ENCODE measurements around the gene PBX3. TPM values are rescaled to one million over a fixed set of nuclear protein-coding genes. Genes with fewer than 3 reads are reported as not detected.

The PBX3 gene
- total and polyA plus RNA-seq, 8 donors, result 8.9 to 36.8 (median 21.5) TPM

DNA sequence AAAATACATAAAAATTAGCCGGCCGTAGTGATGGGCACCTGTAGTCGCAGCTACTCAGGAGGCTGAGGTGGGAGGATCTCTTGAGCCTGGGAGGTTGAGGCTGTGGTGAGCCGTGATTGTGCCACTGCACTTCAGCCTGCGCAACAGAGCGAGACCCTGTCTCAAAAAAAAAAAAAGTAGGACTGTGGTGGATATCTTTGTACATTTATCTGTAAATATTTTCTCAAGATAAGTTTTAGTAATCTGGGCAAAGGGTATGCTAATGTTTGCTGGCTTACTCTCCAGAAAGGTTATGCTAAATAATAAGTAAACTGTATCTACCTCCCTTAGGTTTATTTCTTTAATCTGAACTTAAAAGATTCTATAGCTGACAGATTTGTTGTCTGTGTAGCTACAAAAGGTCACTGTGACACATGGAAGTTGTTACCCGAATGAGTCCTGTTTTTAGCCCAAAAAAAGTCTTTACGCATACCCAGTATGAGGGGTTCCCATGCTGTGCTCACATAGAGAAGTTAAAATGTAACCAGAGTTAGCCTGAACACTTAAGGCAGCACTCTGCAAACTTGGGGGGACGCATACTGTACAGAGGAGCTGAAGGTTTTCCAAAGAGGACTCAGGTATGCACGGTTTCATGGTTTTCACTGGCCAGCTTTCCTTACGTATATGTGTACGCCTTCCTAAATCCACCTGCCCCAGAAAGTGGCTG is 206.3 kb downstream of the PBX3 start:
- Histone ChIP-seq H3K27me3 (no peaks in the 10 kb centered on the region), H3K4me3 (no peak overlapping the region), H3K4me1 (no peaks in the 10 kb centered on the region), H3K36me3 (no peaks in the 10 kb centered on the region), H3K9me3 (no peaks in the 10 kb centered on the region), H3K27ac (no peak overlapping the region)
- FAIRE-seq (no peak), ATAC-seq (no peak), DNase-seq (no peak)
- TF ChIP-seq CTCF (IDR thresholded peaks at IDR 0.05), result no peak
- intact Hi-C loops (cut with DNase I), result no loop called here
- 71 to 82% methylated on average over 12 of the region's 12 CpGs for WGBS, 2 donors

DNA sequence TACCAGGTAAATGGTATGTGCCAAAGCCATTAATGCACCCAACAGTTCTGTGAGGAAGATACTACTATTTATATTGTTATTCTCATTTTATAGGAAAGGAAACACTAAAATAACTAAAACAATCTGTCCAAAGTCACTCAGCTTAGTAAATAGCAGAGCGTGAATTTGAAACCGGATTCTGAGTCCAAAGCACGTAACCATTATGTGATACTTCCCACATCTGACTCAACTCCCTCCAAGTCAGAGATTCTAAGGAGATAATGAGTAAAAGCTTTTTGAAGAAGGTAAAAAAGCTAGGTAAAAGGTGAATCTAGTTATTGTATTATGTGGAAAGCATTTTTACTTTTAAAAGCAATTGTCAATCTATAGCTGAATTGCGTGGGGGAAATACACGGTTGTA is 208.9 kb downstream of the PBX3 start:
- Histone ChIP-seq H3K4me3 (no peak overlapping the region), H3K9me3 (no peaks in the 10 kb centered on the region), H3K27ac (no peak overlapping the region), H3K36me3 (no peaks in the 10 kb centered on the region), H3K4me1 (no peaks in the 10 kb centered on the region), H3K27me3 (no peaks in the 10 kb centered on the region)
- FAIRE-seq, result no peak
- intact Hi-C loops (cut with DNase I), result no loop called here
- 93 to 95% methylated on average over 5 of the region's 5 CpGs for WGBS, 2 donors
- no peak for TF ChIP-seq CTCF (IDR thresholded peaks at IDR 0.05)
- DNase-seq, result no peak
- no peak for ATAC-seq

DNA sequence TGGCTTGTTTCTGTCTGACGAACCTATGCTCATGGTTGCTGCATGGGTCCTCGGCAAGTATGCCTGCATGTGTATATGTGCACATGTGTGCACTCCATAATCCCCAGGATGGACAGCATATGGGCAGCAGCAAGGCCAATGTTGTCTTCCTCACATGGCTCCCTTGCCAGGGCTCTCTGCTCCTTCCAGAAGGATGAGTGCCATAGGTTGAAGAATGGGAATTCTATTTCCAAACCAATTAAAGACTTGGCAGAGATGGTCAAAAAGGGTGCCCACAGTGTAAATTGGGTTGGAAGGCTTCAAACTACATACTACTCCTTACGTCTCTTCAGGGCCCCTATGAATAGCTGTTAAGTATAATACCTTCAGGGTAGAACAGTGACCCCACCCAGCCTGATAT is 212.1 kb downstream of the PBX3 start:
- FAIRE-seq (no peak), ATAC-seq (no peak), DNase-seq (no peak)
- no peak for TF ChIP-seq CTCF (IDR thresholded peaks at IDR 0.05)
- Histone ChIP-seq H3K27me3 (no peaks in the 10 kb centered on the region), H3K36me3 (no peaks in the 10 kb centered on the region), H3K4me3 (no peak overlapping the region), H3K27ac (no peak overlapping the region), H3K4me1 (no peaks in the 10 kb centered on the region), H3K9me3 (no peaks in the 10 kb centered on the region)
- WGBS, 2 donors, result 92 to 93% methylated on average over 3 of the region's 3 CpGs
- intact Hi-C loops (cut with DNase I), result no loop called here

GRCh38 chr9:125959951-125960619 is 212.9 kb downstream of the PBX3 start:
- intact Hi-C loops (cut with DNase I), result no loop called here
- no peak for ATAC-seq
- Histone ChIP-seq H3K4me3 (no peak overlapping the region), H3K9me3 (no peaks in the 10 kb centered on the region), H3K27ac (no peak overlapping the region), H3K36me3 (no peaks in the 10 kb centered on the region), H3K4me1 (no peaks in the 10 kb centered on the region), H3K27me3 (no peaks in the 10 kb centered on the region)
- DNase-seq, result no peak
- WGBS, 2 donors, result 77 to 79% methylated on average over 6 of the region's 6 CpGs
- no peak for TF ChIP-seq CTCF (IDR thresholded peaks at IDR 0.05)
- FAIRE-seq, result no peak

DNA sequence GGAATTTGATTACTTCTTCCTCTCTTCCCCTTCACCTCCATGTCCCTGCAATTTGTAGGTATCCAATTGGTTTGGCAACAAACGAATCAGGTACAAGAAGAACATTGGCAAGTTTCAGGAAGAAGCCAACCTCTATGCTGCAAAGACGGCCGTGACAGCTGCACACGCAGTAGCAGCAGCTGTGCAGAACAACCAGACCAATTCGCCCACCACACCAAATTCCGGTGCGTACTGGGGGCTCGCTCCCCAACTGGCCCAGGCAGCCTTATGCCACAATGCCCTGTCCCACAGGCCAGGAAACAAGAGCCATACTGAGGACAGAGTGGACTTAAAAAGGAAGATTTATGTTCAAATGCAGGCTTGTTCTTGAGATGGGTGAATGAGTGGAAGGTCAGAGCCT is 213.5 kb downstream of the PBX3 start:
- Histone ChIP-seq H3K9me3 (no peaks in the 10 kb centered on the region), H3K4me3 (no peak overlapping the region), H3K4me1 (no peaks in the 10 kb centered on the region), H3K27me3 (no peaks in the 10 kb centered on the region), H3K27ac (no peak overlapping the region), H3K36me3 (no peaks in the 10 kb centered on the region)
- intact Hi-C loops (cut with DNase I), result no loop called here
- no peak for TF ChIP-seq CTCF (IDR thresholded peaks at IDR 0.05)
- DNase-seq (no peak), FAIRE-seq (no peak), ATAC-seq (no peak)
- 91 to 97% methylated on average over 8 of the region's 8 CpGs for WGBS, 2 donors

Measured in pancreas (tissue), 10 donors.